NCI-H1417 treated with DMSO at 0.1 percent for 48 hours (cell line): ENCODE data around the gene ADAM23.

Experiments
- DNase-seq: peaks from one replicate; lab custom pipeline; 2025; lab: John Stamatoyannopoulos, UW

Gene ADAM23

DNA sequence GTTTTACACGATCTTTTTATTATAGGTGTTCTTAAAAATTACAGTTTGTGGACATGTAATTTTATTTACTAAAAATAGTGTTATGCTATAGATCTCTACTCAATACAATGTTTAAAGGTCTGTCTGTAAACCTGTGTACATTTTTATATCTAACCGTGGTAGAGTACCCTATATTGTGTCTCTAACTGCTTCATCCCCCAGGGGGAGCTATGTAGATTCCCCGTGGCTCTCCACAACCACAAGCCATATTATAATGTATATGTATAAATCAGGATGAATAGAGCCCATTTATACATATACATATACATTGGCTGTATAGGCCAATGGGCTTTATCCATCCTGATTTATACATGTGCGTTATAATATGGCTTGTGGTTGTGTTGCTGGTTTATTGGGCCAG, 59.4 kb downstream of the ADAM23 start:
- DNase-seq: no peak

DNA sequence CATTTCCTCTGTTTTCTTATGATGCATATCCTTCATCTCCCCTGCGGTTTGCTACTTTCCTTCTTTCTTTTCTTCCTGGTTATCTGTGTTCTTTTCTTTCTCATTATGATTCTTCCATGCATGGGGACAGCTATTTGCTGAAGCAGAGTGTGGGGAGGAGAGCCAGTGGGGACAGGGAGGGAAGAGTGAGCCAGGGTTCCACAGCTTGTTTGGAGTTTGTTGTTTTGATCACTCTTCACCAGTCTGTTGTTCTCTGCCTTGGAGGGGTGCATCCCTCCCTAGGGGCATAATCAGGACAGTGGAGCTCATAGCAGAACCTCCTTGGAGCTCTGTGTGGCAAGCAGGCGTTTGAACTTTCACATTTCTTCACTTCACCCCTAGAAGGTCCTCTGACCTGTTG, 68.0 kb downstream of the ADAM23 start:
- DNase-seq: no peak

DNA sequence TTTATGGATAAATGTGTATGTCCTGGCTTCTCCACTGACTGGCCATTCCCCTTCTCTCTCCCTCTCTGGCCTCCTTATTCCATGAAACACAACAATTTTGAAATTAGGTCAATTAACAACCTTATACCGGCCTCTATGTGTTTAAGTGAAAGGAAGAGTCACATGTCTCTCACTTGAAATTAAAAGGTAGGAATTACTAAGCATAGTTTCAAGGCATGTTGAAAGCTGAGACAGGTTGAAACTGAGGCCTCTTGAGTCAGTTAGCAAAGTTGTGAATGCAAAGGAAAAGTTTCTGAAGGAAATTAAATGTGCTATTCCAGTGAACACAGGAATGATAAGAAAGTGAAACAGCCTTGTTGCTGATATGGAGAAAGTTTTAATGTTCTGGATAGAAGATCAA, 69.7 kb downstream of the ADAM23 start:
- DNase-seq: no peak

DNA sequence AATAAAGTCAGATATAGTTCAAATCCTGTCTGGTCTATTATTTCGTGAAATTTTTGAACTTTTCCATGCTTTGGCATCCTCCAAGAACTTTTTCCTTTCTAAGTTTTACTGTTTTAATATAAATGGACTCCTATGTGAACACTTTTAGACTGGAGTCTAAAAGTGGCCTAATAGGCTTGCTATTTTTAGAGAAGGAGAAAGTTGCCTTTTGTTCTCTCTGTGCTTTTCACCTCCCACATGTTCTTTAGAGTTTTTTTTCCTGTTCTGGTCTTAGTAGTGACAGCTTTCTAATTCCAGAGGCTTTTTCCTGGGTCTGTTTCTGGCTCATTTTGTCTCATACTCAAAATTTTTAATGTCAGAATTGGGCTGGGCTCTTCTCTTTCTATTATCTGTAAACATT, 72.2 kb downstream of the ADAM23 start:
- no peak for DNase-seq

DNA sequence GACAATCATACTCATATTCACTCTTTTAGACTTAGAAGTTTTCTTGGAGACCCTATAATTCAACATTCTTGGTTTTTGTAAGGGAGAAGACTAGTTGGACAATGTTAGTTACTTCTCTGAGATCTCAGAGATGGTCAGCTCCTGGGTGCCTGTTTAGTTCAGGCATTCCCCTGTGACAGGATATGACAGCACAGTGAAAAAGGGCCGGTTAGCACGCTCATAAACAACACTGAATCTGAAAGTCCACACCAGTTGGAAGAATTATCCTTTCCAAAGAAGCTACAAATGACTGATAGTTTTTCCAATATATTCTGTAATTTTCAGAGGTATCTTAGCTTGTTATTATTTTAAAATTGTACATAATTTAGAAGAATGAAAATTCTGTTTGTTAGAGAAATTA, 75.7 kb downstream of the ADAM23 start:
- DNase-seq: no peak

DNA sequence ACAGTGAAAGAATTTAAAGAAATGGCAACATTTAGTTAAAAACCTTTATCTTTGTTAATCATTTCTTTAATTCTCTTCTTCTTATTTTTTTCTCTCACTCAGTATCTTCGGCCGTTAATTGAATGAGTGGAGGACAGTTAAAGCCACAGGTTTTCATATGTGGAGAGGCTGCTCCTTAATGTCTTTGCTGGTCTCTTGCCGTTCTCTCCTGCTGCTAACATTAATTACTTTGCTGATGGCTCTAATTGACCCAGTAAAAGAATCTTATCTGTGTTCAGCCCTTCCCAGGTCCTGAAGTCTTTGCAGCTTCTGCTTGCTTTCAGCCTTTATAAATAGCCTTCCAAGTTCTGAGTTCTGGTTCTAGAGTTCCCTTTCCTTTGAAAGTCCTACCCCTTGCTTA, 77.1 kb downstream of the ADAM23 start:
- no peak for DNase-seq

DNA sequence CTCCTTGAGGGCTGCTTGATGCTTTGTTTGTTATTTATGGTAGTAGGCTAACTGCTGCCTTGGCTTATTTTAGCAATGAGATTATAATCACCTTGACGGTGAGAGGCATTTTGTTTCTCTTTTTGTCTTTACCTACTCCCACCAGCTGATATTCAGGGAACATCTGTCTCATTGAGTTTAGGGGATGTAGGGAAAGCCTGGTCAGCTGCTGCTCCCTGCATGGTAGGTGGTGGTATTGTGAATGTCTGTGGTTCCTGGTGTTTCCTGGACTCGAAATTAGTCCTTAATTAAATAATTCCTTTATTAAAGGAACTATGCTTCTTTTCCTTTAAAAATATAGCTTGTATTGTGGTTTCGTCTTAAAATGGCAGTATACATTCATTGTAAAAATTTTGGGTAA, 77.8 kb downstream of the ADAM23 start:
- DNase-seq: no peak

DNA sequence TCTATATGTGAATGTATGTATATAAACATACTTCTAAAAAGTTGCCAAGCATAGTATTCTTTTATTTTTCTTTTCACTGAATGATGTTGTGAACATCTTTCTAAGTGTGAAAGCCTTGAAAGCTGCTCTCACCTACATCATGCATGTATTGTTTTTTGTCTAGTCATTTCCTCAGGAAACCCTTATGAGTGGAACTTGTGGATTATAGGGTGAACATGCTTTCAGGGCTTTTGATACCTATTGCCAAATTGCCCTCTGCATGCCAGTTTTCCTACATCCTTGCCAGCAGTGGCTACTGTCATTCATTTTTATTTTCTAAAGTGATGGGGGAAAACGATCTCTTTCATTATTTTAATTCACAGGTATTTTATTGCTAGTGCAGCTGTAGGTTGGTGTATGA, 78.3 kb downstream of the ADAM23 start:
- DNase-seq: no peak

DNA sequence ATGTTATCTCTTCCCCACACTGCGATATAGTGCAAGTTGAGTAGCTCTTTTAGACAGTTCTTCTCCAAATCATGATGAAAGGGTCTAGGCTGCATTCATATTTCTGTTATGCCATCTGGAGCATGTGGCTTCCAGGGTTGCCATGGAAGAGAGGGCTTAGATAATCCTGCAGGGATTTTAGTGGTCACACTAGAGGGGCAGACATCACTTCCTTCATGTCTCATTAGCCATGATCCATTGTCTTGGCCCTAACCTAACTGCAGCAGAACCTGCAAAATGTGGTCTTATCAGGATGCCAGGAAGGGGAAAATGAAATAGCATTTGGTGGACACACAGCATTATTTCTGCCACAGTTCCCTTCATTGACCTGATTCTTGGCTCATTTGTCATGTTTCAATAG, 83.1 kb downstream of the ADAM23 start:
- no peak for DNase-seq

DNA sequence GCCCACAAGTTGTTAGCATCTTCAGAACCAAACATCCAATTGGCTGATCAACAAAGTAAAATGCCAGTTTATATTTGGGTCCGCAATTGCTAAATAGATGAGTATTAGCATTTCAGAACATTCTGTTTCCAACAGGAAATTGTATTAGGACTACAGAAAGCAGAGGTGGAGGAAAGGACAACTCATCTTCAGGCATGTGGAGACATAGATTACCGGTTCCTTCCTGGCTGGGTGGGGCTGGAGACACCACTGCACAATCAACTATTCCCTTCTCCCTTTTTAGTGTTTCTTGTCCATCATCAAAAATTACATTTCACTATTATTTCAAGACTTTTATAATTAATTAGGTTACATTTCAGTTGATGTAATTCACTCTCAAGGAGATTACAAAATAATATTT, 83.8 kb downstream of the ADAM23 start:
- DNase-seq: no peak

DNA sequence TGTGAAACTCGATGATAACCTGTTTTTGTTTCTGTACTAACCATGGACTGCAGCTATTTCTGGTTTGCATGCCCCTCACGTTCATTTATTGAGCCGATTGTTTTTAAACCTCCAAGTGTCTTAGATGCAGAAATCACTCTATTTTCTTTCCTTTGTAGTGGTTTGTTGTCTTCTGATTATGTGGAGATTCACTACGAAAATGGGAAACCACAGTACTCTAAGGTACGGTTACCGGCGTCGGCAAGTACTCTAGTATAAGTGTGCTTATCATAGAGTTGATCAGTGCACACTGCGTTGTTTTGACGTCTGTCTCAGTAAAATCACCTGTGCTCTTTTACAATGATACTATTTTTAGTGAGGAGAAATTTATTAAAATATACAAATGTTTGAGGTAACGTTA, 87.4 kb downstream of the ADAM23 start:
- DNase-seq: no peak

DNA sequence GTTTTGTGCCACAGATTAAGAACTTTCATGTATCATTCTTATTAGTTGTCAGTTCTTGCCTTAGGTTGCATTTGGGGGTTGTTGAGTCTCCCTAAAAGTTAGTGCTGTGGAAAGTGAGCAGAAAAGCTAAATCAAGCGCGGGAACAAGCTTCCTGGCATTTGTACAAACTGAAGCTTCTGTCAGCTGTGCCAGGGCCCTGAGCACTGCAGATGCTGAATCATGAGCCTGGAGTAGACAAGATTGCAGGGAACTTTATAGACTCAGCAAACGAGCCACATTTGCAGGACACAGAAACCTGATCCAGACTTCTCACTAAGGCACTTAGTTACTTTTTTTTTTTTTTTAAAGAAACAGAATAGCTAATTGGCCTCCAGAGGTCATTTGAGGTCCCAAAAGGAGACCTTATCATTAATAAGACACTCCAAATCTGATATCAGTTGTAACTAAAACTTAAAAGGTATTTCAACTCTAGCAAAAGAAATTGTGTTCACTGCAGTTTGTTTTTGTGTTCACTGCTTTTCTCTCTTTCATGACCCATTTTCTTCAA, 88.7 kb downstream of the ADAM23 start:
- no peak for DNase-seq

DNA sequence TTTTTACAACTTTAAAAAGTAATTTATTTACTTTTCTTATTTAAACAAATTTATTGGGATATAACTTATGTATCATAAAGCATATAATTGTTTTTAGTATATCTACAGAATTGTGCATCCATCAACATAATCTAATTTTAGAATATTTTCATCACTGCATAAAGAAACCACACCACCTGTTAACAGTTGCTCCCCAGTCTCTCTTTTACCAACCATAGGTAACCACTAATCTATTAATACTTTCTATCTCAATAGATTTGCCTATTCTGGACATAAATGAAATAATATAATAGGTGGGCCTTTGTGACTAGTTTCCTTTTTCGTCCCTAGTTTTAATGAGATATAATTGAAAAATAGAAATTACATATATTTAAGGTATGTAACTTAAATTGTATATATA, 90.6 kb downstream of the ADAM23 start:
- DNase-seq: no peak

DNA sequence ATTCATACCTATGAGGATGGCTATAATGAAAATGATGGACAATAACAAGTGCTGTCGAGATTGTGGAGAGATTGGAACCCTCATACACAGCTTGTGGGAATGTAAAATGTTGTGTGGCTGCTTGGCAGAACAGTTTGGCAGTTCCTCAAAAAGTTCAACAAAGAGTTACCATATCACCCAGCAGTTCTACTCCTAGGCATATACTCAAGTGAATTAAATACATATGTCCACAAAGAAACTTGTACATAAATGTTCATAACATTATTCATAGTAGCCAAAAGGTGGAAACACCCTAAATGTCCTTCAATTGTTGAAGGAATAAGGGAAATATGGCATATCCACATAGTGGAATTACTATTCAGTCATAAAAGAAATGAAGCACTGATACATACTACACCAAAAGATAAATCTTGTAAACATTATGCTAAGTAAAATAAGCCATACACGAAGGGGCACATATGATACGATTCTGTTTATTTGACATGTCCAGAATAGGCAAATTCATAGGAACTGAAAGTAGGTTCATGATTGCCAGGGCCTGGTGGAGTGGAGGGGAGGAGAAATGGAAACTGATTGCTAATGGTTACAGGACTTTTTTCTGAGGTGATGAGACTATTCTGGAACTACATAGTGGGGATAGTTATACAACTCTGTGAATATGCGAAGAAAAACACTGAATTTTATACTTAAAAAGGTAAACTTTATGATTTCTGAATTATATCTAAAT, 92.1 kb downstream of the ADAM23 start:
- no peak for DNase-seq

DNA sequence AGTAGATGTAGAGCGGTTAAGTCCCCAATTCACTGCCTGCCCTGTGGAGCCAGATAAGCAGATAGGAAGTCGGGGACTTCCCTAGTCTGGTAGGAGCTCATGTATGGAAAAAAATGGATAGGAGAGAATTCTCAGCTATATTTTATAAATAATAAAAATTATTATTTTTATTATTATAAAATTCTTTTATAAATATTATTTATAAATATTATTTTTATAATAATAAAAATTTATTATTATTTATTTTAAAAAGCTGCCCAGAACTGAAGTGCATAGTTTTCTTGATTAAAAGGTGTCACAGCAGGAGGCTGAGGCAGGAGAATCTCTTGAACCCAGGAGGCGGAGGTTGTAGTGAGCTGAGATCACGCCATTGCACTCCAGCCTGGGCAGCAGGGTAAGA, 97.4 kb downstream of the ADAM23 start:
- no peak for DNase-seq

DNA sequence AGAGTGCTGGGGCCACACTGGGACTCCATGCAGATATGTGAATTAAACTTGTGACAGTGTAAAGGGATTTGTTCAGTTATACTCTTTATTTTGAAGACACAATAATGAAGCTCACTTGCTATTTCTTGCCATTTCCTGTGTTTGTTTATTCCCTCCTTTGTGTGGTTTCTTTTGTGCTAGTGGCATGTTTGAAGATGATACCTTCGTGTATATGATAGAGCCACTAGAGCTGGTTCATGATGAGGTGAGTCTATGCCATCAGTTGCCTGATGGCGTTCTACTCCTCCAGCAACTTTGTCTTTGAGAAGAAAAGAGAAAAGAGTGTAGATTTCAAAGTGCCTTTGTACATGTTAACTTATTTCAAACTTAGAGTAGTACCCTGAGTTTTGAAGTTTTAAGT, 99.7 kb downstream of the ADAM23 start:
- DNase-seq: no peak

DNA sequence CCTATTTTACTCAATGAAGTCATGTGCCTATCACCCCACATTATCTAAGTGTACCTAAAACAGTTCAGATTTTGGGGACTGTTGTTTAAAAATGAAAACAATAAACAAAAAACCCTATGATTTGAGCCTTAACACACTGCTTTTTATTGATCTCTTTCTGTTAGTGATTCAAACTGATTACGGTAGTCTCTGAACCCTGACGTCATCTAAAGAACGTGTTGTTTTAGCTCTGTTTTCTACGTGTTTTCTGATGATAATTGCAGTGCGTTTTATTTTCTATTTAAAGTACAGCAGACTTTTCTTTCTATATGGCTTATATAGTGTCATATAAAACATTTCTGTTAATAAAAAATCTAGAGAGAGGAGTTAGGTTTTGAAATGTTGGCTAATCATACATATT, 105.1 kb downstream of the ADAM23 start:
- no peak for DNase-seq

DNA sequence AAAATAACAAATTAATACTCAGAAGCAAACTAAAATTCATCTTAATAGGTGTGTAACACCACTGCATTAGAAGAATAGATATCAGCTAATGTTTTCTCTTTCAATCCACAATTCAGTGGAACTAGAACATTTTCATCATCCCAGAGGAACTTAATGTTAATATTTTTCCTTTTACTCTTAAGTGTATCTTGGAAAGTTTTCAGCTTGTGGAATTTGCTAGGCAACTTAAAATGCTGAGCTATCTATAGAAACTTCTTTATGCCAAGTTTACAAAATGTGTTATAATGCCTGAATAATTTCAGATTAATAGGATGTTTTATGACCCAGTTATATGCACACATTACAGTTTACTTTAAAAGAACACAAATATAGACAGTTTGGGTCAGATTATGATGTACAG, 112.4 kb downstream of the ADAM23 start:
- DNase-seq: no peak

DNA sequence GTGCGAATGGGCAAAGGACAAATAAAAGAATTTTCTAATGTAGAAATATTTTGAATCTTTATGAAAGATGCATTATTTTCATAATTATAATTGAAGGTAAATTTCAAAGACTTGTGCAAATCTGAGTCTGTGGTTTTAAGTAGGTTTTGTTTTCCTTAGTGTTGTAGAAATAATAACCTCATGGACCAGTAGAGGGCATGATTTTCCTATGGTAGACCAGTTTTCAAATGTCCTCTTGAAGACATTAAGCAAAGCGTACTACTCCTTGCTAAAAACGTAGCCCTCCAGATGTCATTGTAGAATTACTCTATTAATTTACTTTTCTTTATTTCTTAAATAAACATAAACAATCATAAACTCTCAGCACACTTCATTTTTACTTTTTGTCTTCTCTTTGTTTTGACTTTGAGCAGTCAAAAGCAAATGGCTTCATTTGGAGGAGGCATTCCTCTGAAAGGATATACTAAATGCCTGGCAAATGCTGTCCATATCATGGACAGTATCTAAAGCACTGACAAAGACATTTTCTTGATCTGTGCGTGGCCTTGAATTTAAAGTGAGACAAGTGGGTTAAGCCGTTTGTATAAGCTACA, 113.1 kb downstream of the ADAM23 start:
- DNase-seq: no peak

DNA sequence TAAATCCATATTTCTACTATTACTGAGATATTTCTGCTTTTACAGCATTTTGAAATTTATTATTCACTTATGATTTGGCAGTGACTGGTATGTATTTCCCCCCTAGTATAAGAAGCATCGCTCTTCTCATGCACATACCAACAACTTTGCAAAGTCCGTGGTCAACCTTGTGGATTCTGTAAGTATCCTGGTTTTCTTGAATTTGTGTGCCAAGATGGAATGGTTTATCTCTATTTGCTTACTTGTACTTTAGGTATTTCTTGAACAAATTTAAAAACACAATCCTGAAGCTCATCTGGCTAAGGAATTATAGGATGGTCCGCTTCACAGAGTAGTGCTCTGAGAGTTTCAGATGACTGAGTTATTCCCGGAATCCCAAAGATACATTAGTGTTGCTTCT, 114.0 kb downstream of the ADAM23 start:
- DNase-seq: no peak

DNA sequence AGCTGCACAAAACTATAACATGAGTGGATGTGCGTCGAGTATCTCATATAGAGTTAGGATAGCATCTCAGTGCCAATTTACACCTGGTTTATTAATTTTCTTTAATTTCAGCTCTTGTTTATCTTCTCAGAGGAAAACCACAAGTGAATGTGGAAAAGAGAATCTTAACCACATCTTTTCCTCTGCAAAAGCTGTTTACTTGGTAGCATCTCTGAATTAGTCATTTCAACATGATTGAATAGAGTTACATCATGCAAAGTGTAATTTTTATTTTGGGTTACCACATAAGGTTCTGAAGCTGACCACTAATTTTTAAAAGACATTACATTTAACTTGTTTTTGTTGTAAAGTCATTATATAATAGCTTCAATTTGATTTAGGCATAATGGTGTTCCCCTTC, 115.2 kb downstream of the ADAM23 start:
- no peak for DNase-seq

DNA sequence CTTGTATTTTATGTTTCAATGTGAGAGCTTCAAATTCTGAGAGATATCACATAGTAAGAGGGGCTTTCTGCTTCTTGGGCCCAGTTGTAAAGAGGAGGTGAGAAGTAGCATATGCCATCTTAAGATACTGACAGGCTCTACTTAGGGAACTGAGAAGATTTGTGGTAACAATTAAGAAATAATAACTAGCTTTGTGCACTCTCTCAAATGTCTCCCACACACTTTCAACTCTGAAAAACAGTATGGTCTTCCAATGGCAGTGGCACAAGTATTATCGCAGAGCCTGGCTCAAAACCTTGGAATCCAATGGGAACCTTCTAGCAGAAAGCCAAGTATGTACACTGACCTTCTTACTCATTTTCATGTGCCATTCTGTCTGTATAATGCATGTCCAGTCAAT, 118.6 kb downstream of the ADAM23 start:
- no peak for DNase-seq

DNA sequence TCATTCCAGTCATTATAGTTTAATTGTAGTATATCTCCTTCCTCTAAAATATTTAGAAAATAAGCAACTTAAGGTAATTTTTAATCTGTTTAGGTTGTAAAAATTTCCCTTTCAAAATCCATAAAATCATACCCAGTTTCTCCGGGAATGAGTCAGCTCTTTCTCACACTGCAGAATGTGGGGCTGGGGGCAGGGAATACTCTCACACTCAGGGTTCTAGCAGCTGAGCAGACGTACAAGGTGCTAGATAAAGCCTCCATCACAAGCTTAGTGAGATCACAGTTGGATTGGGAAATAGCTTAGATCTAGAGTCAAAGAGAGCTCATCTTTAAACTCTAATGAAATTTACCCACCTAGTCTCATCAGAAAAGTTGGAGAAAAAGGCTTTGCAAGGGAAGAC, 119.0 kb downstream of the ADAM23 start:
- DNase-seq: no peak

DNA sequence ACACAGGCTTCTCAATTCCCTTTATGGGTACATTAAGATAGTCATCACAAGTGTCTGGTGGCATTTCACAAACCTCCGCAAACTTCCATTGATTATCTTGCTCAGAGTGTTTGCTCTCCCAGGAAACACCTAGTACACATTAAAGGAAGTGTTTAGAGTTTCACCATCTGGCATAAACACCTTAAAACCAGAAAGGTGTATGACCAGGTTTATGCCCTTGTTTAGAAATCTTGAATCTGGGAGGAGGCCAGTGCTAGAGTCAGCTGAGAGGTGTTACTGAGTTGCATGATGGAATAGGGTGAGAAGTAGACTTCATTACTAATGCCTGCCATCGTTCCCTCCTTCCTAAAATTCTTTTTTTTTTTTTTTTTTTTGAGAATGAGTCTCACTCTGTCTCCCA, 120.0 kb downstream of the ADAM23 start:
- DNase-seq: no peak
